Effector memory CD8-positive, alpha-beta T cell (primary cell): Measurements from ENCODE around the gene CEP89.
"Not testable (repeated sequence)": the region's sequence is repeated elsewhere in the genome, so short reads cannot be mapped to it uniquely, and the experiment has no call there.

Experiments used
- ATAC-seq: fragments of 150-1000 bp; cut with Tn5 transposase; replicated peaks from 2 replicates; pipeline ENCODE4 v1.10.0; 2021; ENCODE audit warnings: mild to moderate bottlenecking, moderate library complexity
- DNase-seq, 3 experiments: peaks; one replicate each; pipeline ENCODE4 v3.0.0; 2021
- H3K27ac Mint-ChIP-seq, 2 donors: one replicate each; pipeline ENCODE4 v1.8.0; 2022; ENCODE audit warnings: mild to moderate bottlenecking in 2 of 2, mixed read lengths in 2 of 2, moderate library complexity in 2 of 2
- H3K27me3 Mint-ChIP-seq, 2 donors: one replicate each; pipeline ENCODE4 v1.8.0; 2022; ENCODE audit warnings: mixed read lengths in 2 of 2
- H3K36me3 Mint-ChIP-seq: one replicate; pipeline ENCODE4 v1.8.0; 2022; ENCODE audit warnings: mild to moderate bottlenecking, moderate library complexity, mixed read lengths; ENCODE audit not compliant: insufficient read depth
- H3K4me1 Mint-ChIP-seq, 2 donors: one replicate each; pipeline ENCODE4 v1.8.0; 2022; ENCODE audit warnings: low read depth in 2 of 2, mixed read lengths in 2 of 2
- H3K4me3 Mint-ChIP-seq, 2 donors: one replicate each; pipeline ENCODE4 v1.8.0; 2022; ENCODE audit warnings: mild to moderate bottlenecking in 2 of 2, mixed read lengths in 2 of 2, moderate library complexity in 2 of 2
- H3K9me3 Mint-ChIP-seq, 2 donors: one replicate each; pipeline ENCODE4 v1.8.0; 2022; ENCODE audit warnings: mixed read lengths in 2 of 2

CEP89 gene

GRCh38 chr19:32868206-32868950 lies 103.4 kb downstream of the CEP89 start:
- ATAC-seq (no peak), DNase-seq (no peak)
- H3K4me1 Mint-ChIP-seq, result no peaks in the 10 kb centered on the region
- peaks cover 6% of the 10 kb centered on the region for H3K36me3 Mint-ChIP-seq
- peaks cover 0 to 7% of the 10 kb centered on the region in 2 donors for H3K27me3 Mint-ChIP-seq
- no peak overlapping the region for H3K27ac Mint-ChIP-seq
- no peaks in the 10 kb centered on the region for H3K9me3 Mint-ChIP-seq
- H3K4me3 Mint-ChIP-seq, result no peak overlapping the region

GRCh38 chr19:32867436-32867835 lies 104.3 kb downstream of the CEP89 start:
- ATAC-seq, H3K9me3 Mint-ChIP-seq, H3K27me3 Mint-ChIP-seq, DNase-seq, H3K27ac Mint-ChIP-seq, H3K4me3 Mint-ChIP-seq, H3K36me3 Mint-ChIP-seq, H3K4me1 Mint-ChIP-seq: not testable (repeated sequence)

- ATAC-seq, result no peak
- Mint-ChIP-seq H3K4me1 (no peaks in the 10 kb centered on the region), H3K4me3 (no peak overlapping the region), H3K27ac (no peak overlapping the region), H3K9me3 (no peaks in the 10 kb centered on the region), H3K36me3 (no peaks in the 10 kb centered on the region), H3K27me3 (peaks cover 0 to 7% of the 10 kb centered on the region in 2 donors)
- DNase-seq, result no peak
Measured at GRCh38 chr19:32866564-32867265, 105.0 kb downstream of the CEP89 start.

GRCh38 chr19:32866061-32866460 lies 105.7 kb downstream of the CEP89 start:
- DNase-seq (no peak), ATAC-seq (no peak)
- Mint-ChIP-seq H3K36me3 (no peaks in the 10 kb centered on the region), H3K4me3 (no peak overlapping the region), H3K4me1 (no peaks in the 10 kb centered on the region), H3K9me3 (no peaks in the 10 kb centered on the region), H3K27ac (no peak overlapping the region), H3K27me3 (peaks cover 0 to 7% of the 10 kb centered on the region in 2 donors)

GRCh38 chr19:32865326-32865725 lies 106.4 kb downstream of the CEP89 start:
- Mint-ChIP-seq H3K27ac (no peak overlapping the region), H3K9me3 (no peaks in the 10 kb centered on the region), H3K36me3 (no peaks in the 10 kb centered on the region), H3K4me3 (no peak overlapping the region), H3K4me1 (no peaks in the 10 kb centered on the region), H3K27me3 (peaks cover 0 to 7% of the 10 kb centered on the region in 2 donors)
- ATAC-seq (no peak), DNase-seq (no peak)

GRCh38 chr19:32864318-32865007 lies 107.3 kb downstream of the CEP89 start:
- Mint-ChIP-seq H3K27ac (no peak overlapping the region), H3K9me3 (no peaks in the 10 kb centered on the region), H3K36me3 (no peaks in the 10 kb centered on the region), H3K27me3 (peaks cover 0 to 7% of the 10 kb centered on the region in 2 donors), H3K4me3 (no peak overlapping the region), H3K4me1 (no peaks in the 10 kb centered on the region)
- ATAC-seq (no peak), DNase-seq (no peak)

GRCh38 chr19:32863841-32864240 lies 107.9 kb downstream of the CEP89 start:
- peaks cover 0 to 7% of the 10 kb centered on the region in 2 donors for H3K27me3 Mint-ChIP-seq
- DNase-seq, result no peak
- no peak overlapping the region for H3K27ac Mint-ChIP-seq
- no peaks in the 10 kb centered on the region for H3K36me3 Mint-ChIP-seq
- no peaks in the 10 kb centered on the region for H3K4me1 Mint-ChIP-seq
- ATAC-seq, result no peak
- H3K9me3 Mint-ChIP-seq, result no peaks in the 10 kb centered on the region
- H3K4me3 Mint-ChIP-seq, result no peak overlapping the region

- ATAC-seq, result no peak
- Mint-ChIP-seq H3K4me3 (no peak overlapping the region), H3K27me3 (peaks cover 0 to 7% of the 10 kb centered on the region in 2 donors), H3K4me1 (no peaks in the 10 kb centered on the region), H3K27ac (no peak overlapping the region), H3K36me3 (no peaks in the 10 kb centered on the region), H3K9me3 (no peaks in the 10 kb centered on the region)
- DNase-seq, result no peak
Measured at GRCh38 chr19:32863301-32863700, 108.5 kb downstream of the CEP89 start.

- no peaks in the 10 kb centered on the region for H3K36me3 Mint-ChIP-seq
- H3K4me1 Mint-ChIP-seq, result no peaks in the 10 kb centered on the region
- no peaks in the 10 kb centered on the region for H3K9me3 Mint-ChIP-seq
- no peak overlapping the region for H3K27ac Mint-ChIP-seq
- peaks cover 0 to 7% of the 10 kb centered on the region in 2 donors for H3K27me3 Mint-ChIP-seq
- ATAC-seq, result no peak
- no peak for DNase-seq
- H3K4me3 Mint-ChIP-seq, result no peak overlapping the region
Measured at GRCh38 chr19:32862741-32863140, 109.0 kb downstream of the CEP89 start.

GRCh38 chr19:32862173-32862572 lies 109.6 kb downstream of the CEP89 start:
- no peak overlapping the region for H3K4me3 Mint-ChIP-seq
- peaks cover 0 to 7% of the 10 kb centered on the region in 2 donors for H3K27me3 Mint-ChIP-seq
- DNase-seq (no peak), ATAC-seq (no peak)
- H3K9me3 Mint-ChIP-seq, result no peaks in the 10 kb centered on the region
- H3K4me1 Mint-ChIP-seq, result no peaks in the 10 kb centered on the region
- H3K27ac Mint-ChIP-seq, result no peak overlapping the region
- H3K36me3 Mint-ChIP-seq, result no peaks in the 10 kb centered on the region

- H3K36me3 Mint-ChIP-seq, result no peaks in the 10 kb centered on the region
- DNase-seq, result no peak
- no peaks in the 10 kb centered on the region for H3K9me3 Mint-ChIP-seq
- ATAC-seq, result no peak
- peaks cover 0 to 1% of the 10 kb centered on the region in 2 donors for H3K27me3 Mint-ChIP-seq
- H3K27ac Mint-ChIP-seq, result no peak overlapping the region
- no peak overlapping the region for H3K4me3 Mint-ChIP-seq
- H3K4me1 Mint-ChIP-seq, result no peaks in the 10 kb centered on the region
Measured at GRCh38 chr19:32861596-32861995, 110.2 kb downstream of the CEP89 start.

- no peak overlapping the region for H3K27ac Mint-ChIP-seq
- H3K27me3 Mint-ChIP-seq, result no peaks in the 10 kb centered on the region
- no peak overlapping the region for H3K4me3 Mint-ChIP-seq
- ATAC-seq (no peak), DNase-seq (no peak)
- no peaks in the 10 kb centered on the region for H3K36me3 Mint-ChIP-seq
- no peaks in the 10 kb centered on the region for H3K4me1 Mint-ChIP-seq
- no peaks in the 10 kb centered on the region for H3K9me3 Mint-ChIP-seq
Measured at GRCh38 chr19:32859591-32859990, 112.2 kb downstream of the CEP89 start.

GRCh38 chr19:32858559-32858958 lies 113.2 kb downstream of the CEP89 start:
- Mint-ChIP-seq H3K4me1 (no peaks in the 10 kb centered on the region), H3K27me3 (no peaks in the 10 kb centered on the region), H3K4me3 (no peak overlapping the region), H3K36me3 (no peaks in the 10 kb centered on the region), H3K9me3 (no peaks in the 10 kb centered on the region), H3K27ac (no peak overlapping the region)
- ATAC-seq, result no peak
- no peak for DNase-seq

- Mint-ChIP-seq H3K4me3 (no peak overlapping the region), H3K27ac (no peak overlapping the region), H3K4me1 (no peaks in the 10 kb centered on the region), H3K9me3 (no peaks in the 10 kb centered on the region), H3K36me3 (no peaks in the 10 kb centered on the region), H3K27me3 (no peaks in the 10 kb centered on the region)
- no peak for DNase-seq
- no peak for ATAC-seq
Measured at GRCh38 chr19:32858155-32858554, 113.6 kb downstream of the CEP89 start.
